ENCODE data around the gene DOK7. TPM values are rescaled to one million over a fixed set of nuclear protein-coding genes. Genes with fewer than 3 reads are reported as not detected.

The DOK7 gene
- polyA plus RNA-seq, 4 donors = 0.28 to 7.5 (median 0.81) TPM; not detected in 1

GRCh38 chr4:3482707-3483106, 19.6 kb downstream of the DOK7 start:
- Histone ChIP-seq H3K27me3 (ENCODE audit: control insufficient read depth in 3 of 3, insufficient read depth in 3 of 3, low read length in 3 of 3) (peaks cover 10 to 71% (median 14%) of the 10 kb centered on the region in 3 donors), H3K9me3 (ENCODE audit: control insufficient read depth in 2 of 2, insufficient read depth in 1 of 2, low read depth in 1 of 2, low read length in 1 of 2) (no peaks in the 10 kb centered on the region), H3K4me3 (ENCODE audit: low read depth in 1 of 3, low read length in 3 of 3) (no peak overlapping the region), H3K36me3 (ENCODE audit: control insufficient read depth in 3 of 3, insufficient read depth in 2 of 3, low read depth in 1 of 3, low read length in 3 of 3) (no peaks in the 10 kb centered on the region), H3K4me1 (ENCODE audit: control insufficient read depth in 3 of 3, insufficient read depth in 2 of 3, low read depth in 1 of 3, low read length in 2 of 3) (peaks cover 0 to 23% (median 0%) of the 10 kb centered on the region in 3 donors), H3K27ac (ENCODE audit: low read depth in 1 of 3, low read length in 2 of 3) (no peak overlapping the region)
- 66 to 88% (median 81%) methylated on average over 12 of the region's 12 CpGs for WGBS, 3 donors
- FAIRE-seq (no peak), DNase-seq (no peak)

DNA sequence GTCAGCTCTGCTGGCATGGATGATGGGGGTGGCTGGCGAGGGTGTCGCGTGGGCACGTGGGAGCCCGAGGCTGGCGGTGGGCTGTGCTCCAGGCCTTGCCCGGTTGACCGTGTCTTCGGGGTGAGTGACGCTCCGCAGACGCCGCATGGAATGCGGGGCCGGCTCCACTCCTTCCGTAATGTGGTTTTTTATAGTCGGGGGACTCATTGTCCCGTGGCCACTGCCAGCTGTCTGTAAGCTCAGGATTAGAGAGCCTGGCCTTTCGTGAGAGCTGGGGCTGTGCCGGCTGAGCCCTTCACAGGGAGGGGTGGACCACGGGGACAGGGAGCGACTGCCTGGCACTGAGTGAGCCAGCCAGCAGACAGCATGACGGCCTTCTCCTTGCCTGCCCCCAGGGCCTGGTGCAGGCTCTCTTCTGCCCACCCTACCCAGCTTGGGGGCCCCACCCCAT, 20.4 kb downstream of the DOK7 start:
- Histone ChIP-seq H3K36me3 (ENCODE audit: control insufficient read depth in 3 of 3, insufficient read depth in 2 of 3, low read depth in 1 of 3, low read length in 3 of 3) (no peaks in the 10 kb centered on the region), H3K4me3 (ENCODE audit: low read depth in 1 of 3, low read length in 3 of 3) (no peak overlapping the region), H3K27ac (ENCODE audit: low read depth in 1 of 3, low read length in 2 of 3) (no peak overlapping the region), H3K27me3 (ENCODE audit: control insufficient read depth in 3 of 3, insufficient read depth in 3 of 3, low read length in 3 of 3) (peaks cover 10 to 74% (median 14%) of the 10 kb centered on the region in 3 donors), H3K9me3 (ENCODE audit: control insufficient read depth in 2 of 2, insufficient read depth in 1 of 2, low read depth in 1 of 2, low read length in 1 of 2) (no peaks in the 10 kb centered on the region), H3K4me1 (ENCODE audit: control insufficient read depth in 3 of 3, insufficient read depth in 2 of 3, low read depth in 1 of 3, low read length in 2 of 3) (peaks cover 0 to 23% (median 0%) of the 10 kb centered on the region in 3 donors)
- 54 to 63% (median 60%) methylated on average over 19 to 23 of the region's 23 CpGs for WGBS, 3 donors
- FAIRE-seq = no peak
- DNase-seq = no peak

DNA sequence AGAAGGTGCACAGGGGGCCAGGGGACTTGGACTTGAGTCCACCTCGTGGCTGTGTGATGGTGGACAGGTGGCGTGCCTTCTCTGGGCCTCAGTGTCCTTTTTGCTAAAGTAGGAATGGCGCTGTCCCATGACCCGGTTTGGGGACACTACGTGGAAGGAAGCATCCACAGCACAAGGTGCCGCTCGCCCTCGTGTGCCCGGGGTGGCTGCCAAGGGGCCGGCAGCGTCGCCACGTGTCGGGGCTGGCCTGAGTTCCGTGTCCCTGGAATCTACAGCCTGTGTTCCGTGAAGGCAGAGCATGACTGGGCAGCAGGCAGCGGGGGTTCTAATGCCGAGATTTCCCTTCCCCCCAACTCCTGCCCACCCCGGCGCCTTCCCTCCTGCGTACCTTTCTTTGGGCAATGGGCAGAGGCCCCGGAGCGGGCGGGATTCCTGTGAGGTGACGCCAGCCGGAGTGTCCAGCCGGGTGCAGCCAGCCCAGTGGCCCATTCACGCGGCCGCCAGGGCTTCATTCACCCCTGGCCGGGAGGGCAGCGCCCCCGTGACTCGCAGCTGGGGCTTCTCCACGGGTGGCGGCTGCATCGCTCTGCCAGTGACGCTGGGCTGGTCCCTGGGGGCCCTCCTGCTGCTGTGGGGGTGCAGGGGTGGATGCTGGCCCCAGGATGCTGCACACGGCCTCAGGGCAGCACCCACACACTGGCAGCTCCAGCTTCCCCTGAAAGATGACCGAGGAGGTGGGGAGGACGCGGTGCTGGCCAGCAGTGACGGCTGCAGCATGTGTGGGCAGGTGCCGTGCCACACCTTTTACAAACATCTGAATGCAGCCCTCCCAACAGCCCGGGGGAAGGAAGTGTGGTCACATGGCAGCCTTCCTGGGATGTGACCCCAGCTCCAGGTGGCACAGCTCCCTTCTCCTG, 21.2 kb downstream of the DOK7 start:
- H3K27me3 ChIP-seq (ENCODE audit: control insufficient read depth in 3 of 3, insufficient read depth in 3 of 3, low read length in 3 of 3) = peaks cover 10 to 82% (median 14%) of the 10 kb centered on the region in 3 donors
- DNase-seq (peak; percentile 49 to 75), FAIRE-seq (no peak)
- H3K27ac ChIP-seq (ENCODE audit: low read depth in 1 of 3, low read length in 2 of 3) = no peak overlapping the region
- H3K36me3 ChIP-seq (ENCODE audit: control insufficient read depth in 3 of 3, insufficient read depth in 2 of 3, low read depth in 1 of 3, low read length in 3 of 3) = no peaks in the 10 kb centered on the region
- H3K4me3 ChIP-seq (ENCODE audit: low read depth in 1 of 3, low read length in 3 of 3) = no peak overlapping the region
- no peaks in the 10 kb centered on the region for H3K9me3 ChIP-seq (ENCODE audit: control insufficient read depth in 2 of 2, insufficient read depth in 1 of 2, low read depth in 1 of 2, low read length in 1 of 2)
- WGBS, 3 donors = 22 to 58% (median 37%) methylated on average over 43 to 45 of the region's 45 CpGs
- H3K4me1 ChIP-seq (ENCODE audit: control insufficient read depth in 3 of 3, insufficient read depth in 2 of 3, low read depth in 1 of 3, low read length in 2 of 3) = peaks cover 0 to 23% (median 0%) of the 10 kb centered on the region in 3 donors

- Histone ChIP-seq H3K27ac (ENCODE audit: low read depth in 1 of 3, low read length in 2 of 3) (no peak overlapping the region), H3K4me3 (ENCODE audit: low read depth in 1 of 3, low read length in 3 of 3) (peak overlapping the region in 1 of 3 donors; percentile 7), H3K9me3 (ENCODE audit: control insufficient read depth in 2 of 2, insufficient read depth in 1 of 2, low read depth in 1 of 2, low read length in 1 of 2) (no peaks in the 10 kb centered on the region), H3K36me3 (ENCODE audit: control insufficient read depth in 3 of 3, insufficient read depth in 2 of 3, low read depth in 1 of 3, low read length in 3 of 3) (no peaks in the 10 kb centered on the region), H3K4me1 (ENCODE audit: control insufficient read depth in 3 of 3, insufficient read depth in 2 of 3, low read depth in 1 of 3, low read length in 2 of 3) (peaks cover 0 to 23% (median 0%) of the 10 kb centered on the region in 3 donors), H3K27me3 (ENCODE audit: control insufficient read depth in 3 of 3, insufficient read depth in 3 of 3, low read length in 3 of 3) (peaks cover 10 to 87% (median 14%) of the 10 kb centered on the region in 3 donors)
- FAIRE-seq (no peak), DNase-seq (peak in 1 of 2 donors; percentile 54)
- WGBS, 3 donors = 2 to 20% (median 15%) methylated on average over 25 to 36 of the region's 36 CpGs
Observed at GRCh38 chr4:3485011-3485791, 22.1 kb downstream of the DOK7 start.

GRCh38 chr4:3485886-3486540, 22.9 kb downstream of the DOK7 start:
- peaks cover 0 to 20% (median 0%) of the 10 kb centered on the region in 3 donors for H3K4me1 ChIP-seq (ENCODE audit: control insufficient read depth in 3 of 3, insufficient read depth in 2 of 3, low read depth in 1 of 3, low read length in 2 of 3)
- H3K27ac ChIP-seq (ENCODE audit: low read depth in 1 of 3, low read length in 2 of 3) = no peak overlapping the region
- DNase-seq (no peak), FAIRE-seq (no peak)
- H3K27me3 ChIP-seq (ENCODE audit: control insufficient read depth in 3 of 3, insufficient read depth in 3 of 3, low read length in 3 of 3) = peaks cover 10 to 86% (median 14%) of the 10 kb centered on the region in 3 donors
- no peaks in the 10 kb centered on the region for H3K9me3 ChIP-seq (ENCODE audit: control insufficient read depth in 2 of 2, insufficient read depth in 1 of 2, low read depth in 1 of 2, low read length in 1 of 2)
- no peaks in the 10 kb centered on the region for H3K36me3 ChIP-seq (ENCODE audit: control insufficient read depth in 3 of 3, insufficient read depth in 2 of 3, low read depth in 1 of 3, low read length in 3 of 3)
- 59 to 83% (median 72%) methylated on average over 22 to 25 of the region's 25 CpGs for WGBS, 3 donors
- no peak overlapping the region for H3K4me3 ChIP-seq (ENCODE audit: low read depth in 1 of 3, low read length in 3 of 3)

- Histone ChIP-seq H3K36me3 (ENCODE audit: control insufficient read depth in 3 of 3, insufficient read depth in 2 of 3, low read depth in 1 of 3, low read length in 3 of 3) (no peaks in the 10 kb centered on the region), H3K4me3 (ENCODE audit: low read depth in 1 of 3, low read length in 3 of 3) (no peak overlapping the region), H3K9me3 (ENCODE audit: control insufficient read depth in 2 of 2, insufficient read depth in 1 of 2, low read depth in 1 of 2, low read length in 1 of 2) (no peaks in the 10 kb centered on the region), H3K27ac (ENCODE audit: low read depth in 1 of 3, low read length in 2 of 3) (no peak overlapping the region), H3K4me1 (ENCODE audit: control insufficient read depth in 3 of 3, insufficient read depth in 2 of 3, low read depth in 1 of 3, low read length in 2 of 3) (peaks cover 0 to 20% (median 0%) of the 10 kb centered on the region in 3 donors), H3K27me3 (ENCODE audit: control insufficient read depth in 3 of 3, insufficient read depth in 3 of 3, low read length in 3 of 3) (peaks cover 10 to 85% (median 14%) of the 10 kb centered on the region in 3 donors)
- FAIRE-seq (no peak), DNase-seq (no peak)
- WGBS, 3 donors = 46 to 63% (median 54%) methylated on average over 23 to 25 of the region's 25 CpGs
Observed at GRCh38 chr4:3486541-3487540, 23.7 kb downstream of the DOK7 start.

DNA sequence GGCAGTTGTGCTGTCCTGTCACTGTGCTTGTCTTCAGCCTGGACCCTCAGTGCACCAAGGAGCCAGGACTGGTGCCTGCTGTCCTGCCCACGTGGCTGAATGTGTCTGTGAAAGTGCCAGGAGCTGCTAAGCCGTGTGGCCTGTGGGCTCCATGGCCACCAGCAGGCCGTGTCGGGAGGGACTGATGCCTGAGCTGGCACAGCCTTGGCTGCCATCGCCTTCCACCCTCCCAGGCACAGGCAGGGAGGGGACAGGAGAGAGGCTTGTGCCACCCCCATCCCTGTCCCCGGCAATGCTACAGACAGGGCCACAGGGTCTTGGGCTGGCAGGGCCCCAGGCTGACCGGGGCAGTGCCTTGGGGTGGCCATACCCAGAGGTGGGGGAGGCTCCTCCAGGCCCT, 24.8 kb downstream of the DOK7 start:
- 34 to 81% (median 60%) methylated on average over 7 of the region's 7 CpGs for WGBS, 3 donors
- Histone ChIP-seq H3K4me3 (ENCODE audit: low read depth in 1 of 3, low read length in 3 of 3) (no peak overlapping the region), H3K36me3 (ENCODE audit: control insufficient read depth in 3 of 3, insufficient read depth in 2 of 3, low read depth in 1 of 3, low read length in 3 of 3) (no peaks in the 10 kb centered on the region), H3K27ac (ENCODE audit: low read depth in 1 of 3, low read length in 2 of 3) (no peak overlapping the region), H3K9me3 (ENCODE audit: control insufficient read depth in 2 of 2, insufficient read depth in 1 of 2, low read depth in 1 of 2, low read length in 1 of 2) (no peaks in the 10 kb centered on the region), H3K4me1 (ENCODE audit: control insufficient read depth in 3 of 3, insufficient read depth in 2 of 3, low read depth in 1 of 3, low read length in 2 of 3) (peaks cover 0 to 17% (median 0%) of the 10 kb centered on the region in 3 donors), H3K27me3 (ENCODE audit: control insufficient read depth in 3 of 3, insufficient read depth in 3 of 3, low read length in 3 of 3) (peaks cover 10 to 83% (median 11%) of the 10 kb centered on the region in 3 donors)
- DNase-seq (no peak), FAIRE-seq (no peak)

Measured in small intestine (tissue), 7 donors.